Measurements from ENCODE around the gene DGKG.

DGKG gene

GRCh38 chr3:186209810-186210752 is 152.0 kb downstream of the DGKG start:
- peak; percentile 46 for DNase-seq (ENCODE audit: low spot score)

- DNase-seq (ENCODE audit: low spot score) = peak; percentile 32
These were observed 153.6 kb downstream of the DGKG start for GRCh38 chr3:186208296-186208989.

- DNase-seq (ENCODE audit: low spot score) = no peak
These were observed 154.5 kb downstream of the DGKG start for GRCh38 chr3:186207515-186207914.

- DNase-seq (ENCODE audit: low spot score) = no peak
These were observed 161.3 kb downstream of the DGKG start for GRCh38 chr3:186200726-186201125.

- DNase-seq (ENCODE audit: low spot score) = no peak
These were observed 163.6 kb downstream of the DGKG start for GRCh38 chr3:186198442-186198841.

GRCh38 chr3:186194451-186194811 is 167.6 kb downstream of the DGKG start:
- DNase-seq (ENCODE audit: low spot score) = no peak

GRCh38 chr3:186193534-186194450 is 168.2 kb downstream of the DGKG start:
- DNase-seq (ENCODE audit: low spot score) = peak; percentile 87

- peak; percentile 25 for DNase-seq (ENCODE audit: low spot score)
These were observed 169.2 kb downstream of the DGKG start for GRCh38 chr3:186192823-186193222.

GRCh38 chr3:186189492-186189891 is 172.5 kb downstream of the DGKG start:
- no peak for DNase-seq (ENCODE audit: low spot score)

GRCh38 chr3:186187401-186188275 is 174.4 kb downstream of the DGKG start:
- no peak for DNase-seq (ENCODE audit: low spot score)

- no peak for DNase-seq (ENCODE audit: low spot score)
These were observed 176.7 kb downstream of the DGKG start for GRCh38 chr3:186185194-186185787.

GRCh38 chr3:186184021-186184420 is 178.0 kb downstream of the DGKG start:
- no peak for DNase-seq (ENCODE audit: low spot score)

GRCh38 chr3:186182850-186183249 is 179.2 kb downstream of the DGKG start:
- DNase-seq (ENCODE audit: low spot score) = no peak

GRCh38 chr3:186181901-186182300 is 180.1 kb downstream of the DGKG start:
- no peak for DNase-seq (ENCODE audit: low spot score)

GRCh38 chr3:186180891-186181481 is 181.0 kb downstream of the DGKG start:
- DNase-seq (ENCODE audit: low spot score) = no peak

- DNase-seq (ENCODE audit: low spot score) = no peak
These were observed 181.9 kb downstream of the DGKG start for GRCh38 chr3:186180151-186180550.

- no peak for DNase-seq (ENCODE audit: low spot score)
These were observed 183.6 kb downstream of the DGKG start for GRCh38 chr3:186178412-186178811.

- DNase-seq (ENCODE audit: low spot score) = no peak
These were observed 185.6 kb downstream of the DGKG start for GRCh38 chr3:186176373-186176990.

- no peak for DNase-seq (ENCODE audit: low spot score)
These were observed 188.7 kb downstream of the DGKG start for GRCh38 chr3:186173224-186173815.

All from iPS-NIHi11 (cell line).